ENCODE results near the gene PRRT4. TPM values are rescaled to one million over a fixed set of nuclear protein-coding genes. Genes with fewer than 3 reads are reported as not detected.

PRRT4 gene
- total RNA-seq, 1 experiment from 2014 or later: 0.24 TPM

- H3K9me3 Mint-ChIP-seq: no peaks in the 10 kb centered on the region
- no peak overlapping the region for H3K23ac ChIP-seq (ENCODE audit: insufficient read length, low read depth, low read length)
- peaks cover 15% of the 10 kb centered on the region; the same call in 1 of the 2 replicates for H3K27me3 ChIP-seq (ENCODE audit: insufficient read depth, low read length)
- TF ChIP-seq CTCF (conservative IDR thresholded peaks at IDR 0.05): no peak
- H2BK20ac ChIP-seq (ENCODE audit: low read depth, low read length, poor library complexity, severe bottlenecking): no peak overlapping the region
- no peak overlapping the region for H2AK5ac ChIP-seq (ENCODE audit: insufficient read length, low read length)
- H2BK15ac ChIP-seq (ENCODE audit: low read depth, low read length): no peak overlapping the region
- H3K4me1 Mint-ChIP-seq: peaks cover 3 to 9% of the 10 kb centered on the region in 2 experiments; a peak in 3 of 4 replicates
- H3K4ac ChIP-seq (ENCODE audit: low read depth, low read length): no peak overlapping the region
- peaks cover 3% of the 10 kb centered on the region for H3K23me2 ChIP-seq (ENCODE audit: insufficient read length, low read depth, low read length, poor library complexity, severe bottlenecking)
- H3K18ac ChIP-seq (ENCODE audit: insufficient read length, low read depth, low read length): no peak overlapping the region
- no peak overlapping the region for H2AFZ ChIP-seq (ENCODE audit: low read length)
- no peak overlapping the region for H3T11ph ChIP-seq (ENCODE audit: low read length)
- H3K27me3 Mint-ChIP-seq (ENCODE audit: low read depth): peaks cover 80% of the 10 kb centered on the region
- H2BK5ac ChIP-seq (ENCODE audit: insufficient read length, low read length): no peak overlapping the region
- H3K79me1 ChIP-seq (ENCODE audit: insufficient read depth, low read depth, low read length, poor library complexity, severe bottlenecking): no peaks in the 10 kb centered on the region
- H3K56ac ChIP-seq (ENCODE audit: insufficient read length, low read depth, low read length): no peak overlapping the region
- H3K9ac ChIP-seq (ENCODE audit: extremely low read depth, insufficient read length, low read length): no peak overlapping the region
- no peak overlapping the region for H3K4me2 ChIP-seq (ENCODE audit: insufficient read depth, insufficient read length, low read length)
- H3K36me3 Mint-ChIP-seq (ENCODE audit: insufficient read depth in 1 of 3, low read depth in 3 of 3): no peaks in the 10 kb centered on the region
- H2BK12ac ChIP-seq (ENCODE audit: insufficient read length, low read depth, low read length): no peak overlapping the region
- no peak overlapping the region for H3K27ac ChIP-seq (ENCODE audit: insufficient read length, low read depth, low read length)
- no peak overlapping the region for H3K4me3 Mint-ChIP-seq
- H4K5ac ChIP-seq (ENCODE audit: insufficient read length, low read depth, low read length): no peak overlapping the region
- no peak overlapping the region for H4K8ac ChIP-seq (replicated peaks; ENCODE audit: insufficient read length, low read depth, low read length)
- no peak overlapping the region for H2BK120ac ChIP-seq (ENCODE audit: low read depth, low read length, poor library complexity, severe bottlenecking)
- H3K79me2 ChIP-seq (ENCODE audit: insufficient read depth, low read length): no peaks in the 10 kb centered on the region
- WGBS (ENCODE audit: extremely low coverage, insufficient read length, low lambda C conversion rate): no CpG with 5 or more reads among the region's 4 CpGs
- DNase-seq: no peak
- H3K4me1 ChIP-seq (ENCODE audit: insufficient read depth, low read length): no peaks in the 10 kb centered on the region
- no peak overlapping the region for H3K14ac ChIP-seq (ENCODE audit: insufficient read depth, low read length)
- H3K27ac Mint-ChIP-seq: no peak overlapping the region
- no peaks in the 10 kb centered on the region for H4K20me1 ChIP-seq (ENCODE audit: control insufficient read depth, insufficient read depth, insufficient read length)
- no peak overlapping the region for H4K91ac ChIP-seq (ENCODE audit: insufficient read length, low read depth, low read length)
- no peaks in the 10 kb centered on the region for H3K9me3 ChIP-seq (ENCODE audit: control insufficient read depth, low read depth, low read length)
These were observed 12.0 kb downstream of the PRRT4 start for GRCh38 chr7:128349466-128349825.

All from H9 (cell line).